ENCODE measurements around the gene OR10H1.
"Not testable (repeated sequence)": the region's sequence is repeated elsewhere in the genome, so short reads cannot be mapped to it uniquely, and the experiment has no call there.

OR10H1 gene, protein sequence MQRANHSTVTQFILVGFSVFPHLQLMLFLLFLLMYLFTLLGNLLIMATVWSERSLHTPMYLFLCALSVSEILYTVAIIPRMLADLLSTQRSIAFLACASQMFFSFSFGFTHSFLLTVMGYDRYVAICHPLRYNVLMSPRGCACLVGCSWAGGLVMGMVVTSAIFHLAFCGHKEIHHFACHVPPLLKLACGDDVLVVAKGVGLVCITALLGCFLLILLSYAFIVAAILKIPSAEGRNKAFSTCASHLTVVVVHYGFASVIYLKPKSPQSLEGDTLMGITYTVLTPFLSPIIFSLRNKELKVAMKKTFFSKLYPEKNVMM

GRCh38 chr19:15815306-15815705 is at the start of gene OR10H1:
Gene OR10H1, minus strand, starts transcription at chr19:15815664. Its CDS starts 7,627 bp downstream, at chr19:15808037.
- no peak for DNase-seq

DNA sequence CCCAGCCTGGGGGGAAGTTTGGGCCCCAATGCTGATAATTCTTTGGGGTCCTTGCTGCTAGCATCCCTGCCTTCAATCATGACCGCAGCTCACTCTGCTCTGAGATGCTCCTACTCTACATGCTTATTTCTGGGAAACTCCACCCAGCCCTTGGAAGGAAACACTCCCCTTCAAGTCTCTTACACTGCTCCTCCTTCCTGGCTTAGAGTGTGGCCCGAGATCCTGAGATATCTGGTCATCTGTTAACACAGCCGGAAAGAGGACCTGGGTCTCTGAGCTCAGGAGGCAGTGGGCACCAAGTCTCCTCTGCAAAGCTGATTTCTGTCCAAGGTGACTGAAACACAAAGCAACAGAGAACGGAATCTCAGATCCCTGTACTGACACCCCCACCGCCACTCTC is 49.4 kb upstream of the OR10H1 start:
- DNase-seq: no peak

DNA sequence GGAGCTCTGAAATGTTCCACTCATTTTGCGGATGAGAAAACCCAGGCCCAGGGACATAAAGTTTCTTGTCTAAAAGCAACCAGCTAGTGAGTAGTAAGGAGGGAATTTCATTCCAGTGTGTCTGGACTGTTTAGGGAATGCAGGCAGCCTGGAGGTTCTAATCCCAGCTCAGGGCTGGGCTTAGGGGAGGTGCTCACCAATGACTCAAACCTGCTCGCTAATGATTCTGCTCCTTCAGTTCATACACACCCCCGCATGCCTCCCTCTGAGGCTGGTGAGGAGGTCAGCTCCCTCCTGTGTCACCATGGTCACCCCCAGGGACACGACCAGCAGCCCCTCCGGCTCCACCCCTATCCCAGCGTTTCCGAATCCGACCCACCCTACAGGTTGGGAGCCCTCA is 47.8 kb upstream of the OR10H1 start:
- no peak for DNase-seq

DNA sequence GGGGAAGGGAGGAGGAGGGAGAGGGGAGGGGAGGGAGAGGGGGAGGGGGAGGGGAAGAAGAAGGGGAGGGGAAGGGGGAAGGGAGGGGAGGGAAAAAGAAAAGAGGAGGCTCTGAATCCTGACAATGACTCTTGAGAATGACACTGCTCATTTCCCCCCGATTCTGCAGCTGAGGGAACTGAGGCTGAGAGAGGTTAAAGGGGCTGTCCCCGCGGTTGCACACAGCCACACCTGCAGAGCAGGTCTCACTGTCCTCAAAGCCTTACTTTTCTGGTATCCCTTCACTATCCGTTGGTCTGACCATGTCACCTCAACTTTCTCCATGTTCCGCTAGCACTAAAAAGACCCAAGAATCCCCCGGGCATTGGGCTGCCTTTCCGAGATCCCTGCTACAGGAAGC is 47.0 kb upstream of the OR10H1 start:
- DNase-seq: no peak

DNA sequence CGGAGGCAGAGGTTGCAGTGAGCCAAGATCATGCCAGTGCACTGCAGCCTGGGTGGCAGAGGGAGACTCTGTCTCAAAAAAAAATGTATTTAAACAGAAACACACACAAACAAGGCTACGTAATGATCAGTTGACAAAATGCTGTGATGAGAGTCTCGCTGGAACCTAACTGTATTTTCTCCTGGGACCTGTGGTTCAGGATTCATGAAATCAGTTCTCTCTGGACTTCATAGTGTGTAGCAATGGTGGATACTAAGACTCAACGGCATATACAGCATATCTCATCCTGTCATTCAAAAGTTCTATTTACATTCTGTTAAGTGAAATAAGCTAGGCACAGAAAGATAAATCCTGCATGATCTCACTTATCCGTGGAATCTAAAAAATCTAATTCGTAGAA is 45.1 kb upstream of the OR10H1 start:
- DNase-seq: no peak

GRCh38 chr19:15859187-15859586 is 43.7 kb upstream of the OR10H1 start:
- no peak for DNase-seq

DNA sequence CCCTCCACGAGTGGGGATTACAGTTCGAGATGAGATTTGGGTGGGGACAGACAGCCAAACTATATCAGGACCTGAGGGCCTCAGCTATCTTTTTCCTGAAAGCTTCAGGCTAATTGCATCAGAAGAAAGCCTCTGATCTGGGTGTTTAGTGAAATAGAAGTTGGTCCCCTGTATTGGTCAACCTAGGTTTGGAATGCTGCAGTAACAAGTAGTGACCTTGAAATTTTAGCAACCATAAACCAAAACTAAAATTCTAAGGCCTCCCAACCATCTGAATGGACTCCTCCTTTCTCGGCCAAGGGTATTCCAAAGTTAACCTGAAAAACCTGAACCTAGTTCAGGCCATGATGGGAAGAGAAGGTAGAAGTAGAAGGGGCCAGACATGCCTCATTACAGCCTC is 34.9 kb upstream of the OR10H1 start:
- DNase-seq: no peak

DNA sequence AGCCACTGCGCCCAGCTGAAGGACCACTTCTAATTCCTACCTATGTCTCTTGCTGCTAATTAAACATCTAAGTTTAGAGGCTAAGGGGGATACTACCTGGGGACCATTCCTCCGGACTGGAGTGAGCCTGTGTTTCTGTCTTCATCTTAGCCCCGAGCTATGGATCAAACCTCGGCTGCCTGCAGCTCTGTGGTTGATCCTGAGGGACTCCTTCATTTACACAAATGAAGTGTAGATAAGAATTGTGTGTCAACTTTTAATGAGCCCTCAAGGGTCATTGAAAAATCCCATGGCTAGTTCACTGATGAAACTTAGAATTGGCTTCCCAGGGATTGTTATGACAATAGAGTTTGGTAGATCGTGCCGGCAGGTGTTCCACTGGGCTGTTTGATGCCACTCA is 31.5 kb upstream of the OR10H1 start:
- no peak for DNase-seq

GRCh38 chr19:15843894-15844222 is 28.4 kb upstream of the OR10H1 start:
- DNase-seq: not testable (repeated sequence)

DNA sequence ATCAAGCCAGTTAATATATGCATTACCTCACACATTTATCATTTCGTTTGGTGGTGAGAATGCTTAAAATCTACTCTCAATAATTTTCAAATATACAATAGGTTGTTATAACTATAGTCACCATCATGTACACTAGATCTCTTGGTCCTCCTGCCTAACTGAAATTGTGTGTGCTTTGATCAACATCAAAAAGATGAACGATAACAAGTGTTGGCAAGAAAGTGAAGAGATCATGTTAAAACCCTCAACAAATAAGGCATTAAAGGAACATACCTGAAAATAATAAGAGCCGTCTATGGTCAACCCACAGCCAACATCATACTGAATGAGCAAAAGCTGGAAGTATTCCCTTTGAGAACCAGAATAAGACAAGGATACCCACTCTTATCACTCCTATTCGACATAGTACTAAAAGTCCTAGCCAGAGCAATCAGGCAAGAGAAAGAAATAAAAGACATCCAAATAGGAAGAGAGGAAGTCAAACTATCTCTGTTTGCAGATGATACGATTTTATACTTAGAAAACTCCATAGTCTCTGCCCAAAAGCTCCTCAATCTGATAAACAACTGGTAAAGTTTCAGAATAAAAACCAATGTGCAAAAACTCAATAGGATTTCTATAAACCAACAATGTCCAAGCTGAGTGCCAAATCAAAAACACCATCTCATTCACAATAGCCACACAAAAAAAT is 27.9 kb upstream of the OR10H1 start:
- DNase-seq: no peak

GRCh38 chr19:15841875-15842569 is 26.6 kb upstream of the OR10H1 start:
- no peak for DNase-seq

GRCh38 chr19:15840833-15841232 is 25.4 kb upstream of the OR10H1 start:
- DNase-seq: no peak

DNA sequence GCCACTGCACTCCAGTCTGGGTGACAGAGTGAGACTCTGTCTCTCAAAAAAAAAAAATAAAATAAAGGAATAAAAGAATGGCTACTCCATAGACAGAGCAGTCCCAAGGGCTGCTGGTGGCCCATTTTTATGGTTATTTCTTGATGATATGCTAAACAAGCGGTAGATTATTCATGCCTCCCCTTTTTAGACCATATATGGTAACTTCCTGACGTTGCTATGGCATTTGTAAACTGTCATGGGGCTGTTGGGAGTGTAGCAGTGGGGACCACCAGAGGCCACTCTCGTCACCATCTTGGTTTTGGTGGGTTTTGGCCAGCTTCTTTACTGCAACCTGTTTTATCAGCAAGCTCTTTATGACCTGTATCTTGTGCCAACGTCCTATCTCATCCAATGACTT is 24.4 kb upstream of the OR10H1 start:
- DNase-seq: not testable (repeated sequence)

DNA sequence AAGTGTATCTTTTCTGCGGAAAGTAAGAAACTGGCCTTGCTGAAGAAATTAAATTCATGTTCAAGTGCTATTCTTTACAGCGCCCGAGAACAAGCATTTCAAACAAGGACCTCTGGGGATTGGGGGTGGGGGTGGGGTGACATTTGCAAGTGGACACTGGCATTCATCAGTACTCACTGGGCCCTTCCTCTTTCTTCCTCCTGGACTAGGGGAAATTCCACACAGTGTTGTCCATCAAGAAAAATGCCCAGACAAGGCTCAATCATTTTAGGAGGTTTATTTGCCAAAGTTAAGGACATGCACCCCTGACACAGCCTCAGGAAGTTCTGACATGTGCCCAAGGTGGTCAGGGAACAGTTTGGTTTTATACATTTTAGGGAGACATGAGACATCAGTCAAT is 22.9 kb upstream of the OR10H1 start:
- DNase-seq: no peak

DNA sequence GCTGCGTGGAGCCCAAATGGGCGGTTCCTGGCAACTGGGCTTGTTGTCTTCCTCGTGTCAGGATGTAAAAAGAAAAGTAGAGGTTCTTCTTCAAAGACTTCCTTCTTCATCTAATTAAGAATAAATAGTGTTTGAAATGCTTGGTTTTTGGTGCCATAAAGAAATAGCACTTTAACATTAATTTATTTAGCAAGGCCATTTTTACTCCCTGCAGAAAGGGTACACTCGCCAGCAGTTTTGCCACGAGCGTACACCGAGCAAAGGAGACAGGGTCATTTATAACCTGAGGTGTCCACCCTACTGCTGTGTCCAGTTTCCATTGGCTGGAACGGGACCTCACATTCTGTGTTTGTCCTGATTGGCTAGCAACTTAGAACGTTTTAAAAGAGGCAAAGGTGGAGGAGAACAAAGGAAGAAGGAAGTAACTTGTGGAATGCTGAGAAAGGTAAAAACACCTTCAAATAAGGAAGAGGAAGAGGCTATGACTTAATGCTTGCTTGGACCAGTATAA is 21.8 kb upstream of the OR10H1 start:
- DNase-seq: no peak

- DNase-seq: peak; percentile 85
Observed at GRCh38 chr19:15836330-15837220, 21.1 kb upstream of the OR10H1 start.

- DNase-seq: not testable (repeated sequence)
Observed at GRCh38 chr19:15835565-15836329, 20.3 kb upstream of the OR10H1 start.

DNA sequence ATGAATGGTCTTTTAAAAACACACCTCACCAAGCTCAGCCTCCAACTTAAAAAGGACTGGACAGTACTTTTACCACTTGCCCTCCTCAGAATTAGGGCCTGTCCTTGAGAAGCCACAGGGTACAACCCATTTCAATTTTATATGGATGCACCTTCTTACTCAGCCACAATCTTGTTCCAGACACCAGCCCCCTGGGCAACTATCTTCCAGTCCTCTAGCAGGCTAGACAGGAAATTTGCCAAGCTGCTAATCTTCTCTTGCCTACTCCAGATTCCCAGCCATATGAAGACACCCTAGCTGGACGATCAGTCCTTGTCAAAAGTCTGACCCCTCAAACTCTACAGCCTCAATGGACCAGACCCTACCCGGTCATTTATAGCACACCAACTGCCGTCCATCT is 18.8 kb upstream of the OR10H1 start:
- not testable (repeated sequence) for DNase-seq

DNA sequence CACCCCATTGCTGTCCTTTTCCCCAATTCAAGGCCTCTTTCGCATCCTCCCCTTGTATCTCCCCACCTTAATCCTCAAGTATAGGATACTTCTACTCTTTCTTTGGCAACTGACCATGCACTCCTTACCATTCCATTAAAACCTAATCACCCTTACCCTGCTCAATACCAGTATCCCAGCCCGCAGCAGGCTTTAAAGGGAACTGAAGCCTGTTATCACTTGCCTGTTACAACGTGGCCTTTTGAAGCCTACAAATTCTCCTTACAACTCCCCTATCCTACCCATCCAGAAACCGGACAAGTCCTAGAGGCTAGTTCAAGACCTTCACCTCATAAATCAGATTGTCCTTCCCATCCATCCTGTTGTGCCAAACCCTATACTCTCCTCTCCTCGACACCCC is 16.2 kb upstream of the OR10H1 start:
- DNase-seq: no peak

DNA sequence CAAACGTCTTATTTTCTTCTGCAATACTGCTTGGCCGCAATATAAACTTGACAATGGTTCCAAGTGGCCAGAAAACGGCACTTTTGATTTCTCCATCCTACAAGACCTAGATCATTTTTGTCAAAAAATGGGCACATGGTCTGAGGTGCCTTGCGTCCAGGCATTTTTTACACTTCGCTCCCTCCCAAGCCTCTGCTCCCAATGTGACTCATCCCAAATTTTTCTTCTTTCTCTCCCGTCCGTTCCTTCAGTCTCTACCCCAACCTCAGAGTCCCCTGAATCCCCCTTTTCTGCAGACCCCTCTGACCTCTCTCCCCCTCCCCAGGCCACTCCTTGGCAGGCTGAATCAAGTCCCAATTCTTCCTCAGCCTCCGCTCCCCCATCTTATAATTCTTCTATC is 14.3 kb upstream of the OR10H1 start:
- DNase-seq: no peak

GRCh38 chr19:15829306-15829698 is 13.8 kb upstream of the OR10H1 start:
- DNase-seq: no peak

All from SIG-M5 (cell line).